HEK293 (cell line): Measurements from ENCODE around the gene MASP2.

Experiments used
- TF ChIP-seq, protein P1 (sequence below): fragments of 450-650 bp; formaldehyde crosslinking; IDR thresholded peaks from 2 replicates; pipeline ENCODE4 v1.5.1; 2016; ENCODE audit warnings: missing biosample characterization, missing genetic modification characterization
- TF ChIP-seq, protein P2 (sequence below): IDR thresholded peaks from 2 replicates; pipeline ENCODE4 v1.6.1; 2011; ENCODE audit warnings: mild to moderate bottlenecking, low read depth, low read length, borderline replicate concordance

DNA sequence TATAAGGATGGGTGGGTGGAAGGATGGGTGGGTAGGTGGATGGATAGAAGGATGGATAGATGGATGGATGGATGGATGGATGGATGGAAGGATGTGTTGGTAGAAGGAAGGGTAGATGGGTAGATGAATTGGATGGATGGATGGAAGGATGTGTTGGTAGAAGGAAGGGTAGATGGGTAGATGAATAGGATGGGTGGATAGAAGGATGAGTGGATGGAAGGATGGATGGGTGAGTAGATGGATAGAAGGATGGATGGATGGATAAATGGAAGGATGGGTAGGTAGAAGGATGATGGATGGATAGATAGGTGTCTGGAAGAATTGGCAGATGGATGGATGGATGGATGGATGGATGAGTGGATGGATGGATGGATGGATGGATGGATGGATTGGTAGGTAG lies 6.0 kb downstream of the MASP2 start:
- TF ChIP-seq, protein P1, sequence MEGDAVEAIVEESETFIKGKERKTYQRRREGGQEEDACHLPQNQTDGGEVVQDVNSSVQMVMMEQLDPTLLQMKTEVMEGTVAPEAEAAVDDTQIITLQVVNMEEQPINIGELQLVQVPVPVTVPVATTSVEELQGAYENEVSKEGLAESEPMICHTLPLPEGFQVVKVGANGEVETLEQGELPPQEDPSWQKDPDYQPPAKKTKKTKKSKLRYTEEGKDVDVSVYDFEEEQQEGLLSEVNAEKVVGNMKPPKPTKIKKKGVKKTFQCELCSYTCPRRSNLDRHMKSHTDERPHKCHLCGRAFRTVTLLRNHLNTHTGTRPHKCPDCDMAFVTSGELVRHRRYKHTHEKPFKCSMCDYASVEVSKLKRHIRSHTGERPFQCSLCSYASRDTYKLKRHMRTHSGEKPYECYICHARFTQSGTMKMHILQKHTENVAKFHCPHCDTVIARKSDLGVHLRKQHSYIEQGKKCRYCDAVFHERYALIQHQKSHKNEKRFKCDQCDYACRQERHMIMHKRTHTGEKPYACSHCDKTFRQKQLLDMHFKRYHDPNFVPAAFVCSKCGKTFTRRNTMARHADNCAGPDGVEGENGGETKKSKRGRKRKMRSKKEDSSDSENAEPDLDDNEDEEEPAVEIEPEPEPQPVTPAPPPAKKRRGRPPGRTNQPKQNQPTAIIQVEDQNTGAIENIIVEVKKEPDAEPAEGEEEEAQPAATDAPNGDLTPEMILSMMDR (tag by site-specific recombination) = no peak
- TF ChIP-seq, protein P2, sequence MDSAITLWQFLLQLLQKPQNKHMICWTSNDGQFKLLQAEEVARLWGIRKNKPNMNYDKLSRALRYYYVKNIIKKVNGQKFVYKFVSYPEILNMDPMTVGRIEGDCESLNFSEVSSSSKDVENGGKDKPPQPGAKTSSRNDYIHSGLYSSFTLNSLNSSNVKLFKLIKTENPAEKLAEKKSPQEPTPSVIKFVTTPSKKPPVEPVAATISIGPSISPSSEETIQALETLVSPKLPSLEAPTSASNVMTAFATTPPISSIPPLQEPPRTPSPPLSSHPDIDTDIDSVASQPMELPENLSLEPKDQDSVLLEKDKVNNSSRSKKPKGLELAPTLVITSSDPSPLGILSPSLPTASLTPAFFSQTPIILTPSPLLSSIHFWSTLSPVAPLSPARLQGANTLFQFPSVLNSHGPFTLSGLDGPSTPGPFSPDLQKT = no peak
